ENCODE data around the gene GAS6.

Gene GAS6

DNA sequence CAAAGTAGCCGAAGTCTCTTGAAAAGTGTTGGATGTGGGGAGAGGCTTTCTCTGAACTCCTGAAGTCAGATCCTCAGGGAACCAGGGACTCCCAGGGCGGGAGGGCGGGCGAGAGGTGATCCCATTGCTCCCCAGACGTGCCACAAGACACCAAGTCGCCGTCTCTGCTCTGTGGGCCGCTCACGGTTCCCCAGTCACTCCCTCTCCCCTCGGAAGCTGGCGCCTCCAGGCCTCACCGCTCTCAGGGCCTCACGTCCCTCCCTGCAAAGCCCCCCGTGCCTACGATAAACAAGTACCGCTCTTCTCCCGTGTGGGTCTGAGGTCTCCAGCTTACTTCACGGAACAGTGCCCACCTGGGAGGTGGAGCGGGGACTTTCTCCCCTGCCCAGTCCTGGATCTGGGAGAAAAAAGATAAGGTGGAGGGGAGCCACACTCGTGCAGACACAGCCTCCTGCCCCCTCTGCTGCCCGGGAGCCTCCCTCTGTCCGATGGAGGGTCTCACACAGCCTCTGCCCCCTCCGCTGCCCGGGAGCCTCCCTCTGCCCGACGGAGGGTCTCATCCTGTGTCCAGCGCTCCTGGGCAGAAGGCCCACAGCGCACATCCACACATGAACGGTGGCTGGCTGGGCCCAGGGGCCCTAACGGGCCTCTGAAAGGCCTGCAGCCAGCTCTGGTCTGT lies 50.7 kb downstream of the GAS6 start:
- DNase-seq (ENCODE audit: extremely low read depth in 1 of 2, low read depth in 1 of 2): no peak

DNA sequence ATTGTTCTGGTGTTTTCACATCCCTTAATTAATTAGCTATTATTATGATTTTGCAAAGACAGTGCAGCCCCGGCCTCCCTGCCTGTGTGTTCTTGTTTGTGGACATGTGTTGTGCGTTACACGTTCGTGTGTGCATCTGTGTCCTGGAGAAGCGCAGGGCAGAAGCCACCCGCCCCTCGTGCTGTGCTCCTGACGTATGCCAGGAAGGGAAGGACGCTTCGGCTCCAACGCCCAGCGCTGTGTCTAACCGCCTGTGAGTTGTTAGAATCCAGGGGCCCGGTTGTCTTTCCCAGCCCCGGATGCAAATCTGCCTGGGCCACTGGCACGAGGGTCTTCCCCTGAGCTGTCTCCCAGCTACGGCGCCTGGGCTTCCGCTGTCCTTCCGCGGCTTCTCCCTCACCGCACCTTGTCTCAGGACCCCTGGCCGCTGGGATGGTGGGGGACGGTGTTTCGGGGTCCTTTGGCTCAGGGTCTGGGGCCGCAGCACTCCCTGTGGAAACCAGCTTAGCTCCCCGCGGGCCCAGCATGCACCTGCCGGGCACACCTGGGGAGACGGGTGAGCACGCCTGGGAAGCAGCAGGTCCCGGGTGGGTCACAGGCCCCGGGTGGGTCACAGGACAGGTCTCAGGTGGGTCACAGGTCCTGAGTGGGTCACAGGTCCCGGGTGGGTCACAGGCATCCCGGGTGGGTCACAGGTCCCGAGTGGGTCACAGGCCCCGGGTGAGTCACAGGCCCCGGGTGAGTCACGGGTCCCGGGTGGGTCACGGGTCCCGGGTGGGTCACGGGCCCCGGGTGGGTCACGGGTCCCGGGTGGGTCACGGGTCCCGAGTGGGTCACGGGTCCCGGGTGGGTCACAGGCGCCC lies 51.5 kb downstream of the GAS6 start:
- no peak for DNase-seq (ENCODE audit: extremely low read depth in 1 of 2, low read depth in 1 of 2)

- DNase-seq (ENCODE audit: extremely low read depth in 1 of 2, low read depth in 1 of 2): no peak
Observed at GRCh38 chr13:113811081-113811928, 52.6 kb downstream of the GAS6 start.

DNA sequence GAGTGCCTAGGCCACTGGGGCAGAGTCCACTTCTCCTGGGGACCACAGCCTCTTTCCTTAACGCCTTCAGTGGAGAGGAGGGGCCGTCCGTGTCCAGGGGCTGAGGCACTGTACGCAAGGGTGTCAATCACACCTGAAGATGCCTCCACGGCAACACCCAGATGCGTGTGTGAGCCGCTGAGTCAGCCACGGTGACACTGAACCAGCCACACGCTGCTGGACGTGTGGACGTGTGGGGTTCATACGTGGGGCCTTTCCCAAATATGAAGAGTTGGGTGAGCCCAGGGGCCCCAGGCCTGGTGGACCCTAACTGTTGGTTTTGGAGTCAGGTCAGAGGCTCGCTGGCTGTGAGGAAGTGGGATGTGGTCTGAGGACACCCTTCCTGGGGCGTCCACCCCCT lies 53.2 kb downstream of the GAS6 start:
- no peak for DNase-seq (ENCODE audit: extremely low read depth in 1 of 2, low read depth in 1 of 2)

DNA sequence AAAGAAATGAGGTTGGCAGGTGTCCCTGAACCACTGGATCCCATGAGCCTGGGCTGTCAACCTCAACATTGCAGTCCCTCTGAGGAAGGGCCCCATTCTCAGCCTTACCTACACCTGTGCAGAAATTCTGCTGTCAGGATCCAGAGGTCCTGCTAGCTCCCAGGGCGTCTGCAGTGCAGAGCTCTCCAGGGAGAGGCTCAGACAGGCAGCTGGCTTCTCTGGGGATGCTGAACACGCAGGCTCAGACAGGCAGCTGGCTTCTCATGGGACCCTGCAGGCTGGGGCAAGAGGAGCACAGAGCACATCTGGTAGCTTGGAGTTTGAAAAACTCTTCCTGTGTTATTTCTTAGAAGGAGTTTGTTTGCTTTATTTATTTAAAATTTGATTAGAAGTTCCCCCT lies 53.9 kb downstream of the GAS6 start:
- no peak for DNase-seq (ENCODE audit: extremely low read depth in 1 of 2, low read depth in 1 of 2)

DNA sequence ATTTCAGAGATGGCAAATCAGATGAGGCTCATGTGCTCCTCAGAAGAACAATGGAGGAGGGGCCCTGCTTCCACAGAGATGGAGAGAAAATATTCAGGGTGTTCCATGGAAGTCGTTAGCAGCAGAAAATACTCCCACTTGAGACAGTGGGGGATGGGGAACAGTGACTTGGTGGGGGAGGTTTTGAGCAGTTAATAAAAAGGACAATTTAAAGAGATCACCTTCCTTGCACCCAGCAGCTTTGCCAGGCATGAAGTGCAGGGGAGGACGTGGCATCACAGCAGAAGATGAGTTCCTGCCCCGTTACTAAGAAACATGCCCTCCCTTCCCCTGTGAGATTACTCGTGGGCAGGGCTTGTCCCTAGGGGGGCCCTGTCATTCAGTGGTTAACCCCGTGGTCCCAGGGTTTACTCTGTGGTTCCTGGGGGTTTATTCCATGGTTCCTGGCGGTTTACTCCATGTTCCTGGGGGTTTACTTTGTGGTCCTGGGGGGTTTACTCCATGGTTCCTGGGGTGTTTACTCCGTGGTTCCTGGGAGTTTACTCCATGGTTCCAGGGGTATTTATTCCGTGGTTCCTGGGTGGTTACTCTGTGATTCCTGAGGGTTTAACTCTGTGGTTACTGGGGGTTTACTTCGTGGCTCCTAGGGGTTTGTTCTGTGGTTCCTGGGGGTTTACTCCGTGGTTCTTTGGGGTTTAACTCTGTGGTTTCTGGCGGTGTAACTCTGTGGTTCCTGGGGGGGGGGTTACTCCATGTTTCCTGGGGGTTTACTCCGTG lies 55.6 kb downstream of the GAS6 start:
- no peak for DNase-seq (ENCODE audit: extremely low read depth in 1 of 2, low read depth in 1 of 2)

DNA sequence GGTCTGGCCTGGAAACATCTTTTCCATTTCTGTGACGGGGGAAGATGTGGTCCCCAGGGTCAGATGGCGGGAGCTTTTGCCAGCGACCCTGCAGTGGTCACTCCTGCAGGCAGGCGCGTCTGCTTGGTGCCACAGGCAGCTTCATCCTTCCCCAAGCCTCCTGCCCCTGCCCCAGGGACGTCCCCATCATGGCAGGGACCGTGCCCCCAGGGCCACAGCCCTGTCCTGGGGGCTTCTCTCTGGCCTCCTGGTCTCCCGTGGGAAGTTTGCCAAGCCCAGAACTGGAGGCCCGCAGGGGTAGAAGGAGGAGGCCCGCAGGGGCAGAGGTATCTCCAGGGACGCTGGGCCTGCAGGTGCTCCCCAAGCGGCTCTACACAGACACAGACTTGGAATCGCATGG lies 57.4 kb downstream of the GAS6 start:
- no peak for DNase-seq (ENCODE audit: extremely low read depth in 1 of 2, low read depth in 1 of 2)

GRCh38 chr13:113806104-113806471 lies 57.8 kb downstream of the GAS6 start:
- DNase-seq (ENCODE audit: extremely low read depth in 1 of 2, low read depth in 1 of 2): no peak

- no peak for DNase-seq (ENCODE audit: extremely low read depth in 1 of 2, low read depth in 1 of 2)
Observed at GRCh38 chr13:113805431-113806103, 58.3 kb downstream of the GAS6 start.

GRCh38 chr13:113804703-113805430 lies 59.0 kb downstream of the GAS6 start:
- no peak for DNase-seq (ENCODE audit: extremely low read depth in 1 of 2, low read depth in 1 of 2)

DNA sequence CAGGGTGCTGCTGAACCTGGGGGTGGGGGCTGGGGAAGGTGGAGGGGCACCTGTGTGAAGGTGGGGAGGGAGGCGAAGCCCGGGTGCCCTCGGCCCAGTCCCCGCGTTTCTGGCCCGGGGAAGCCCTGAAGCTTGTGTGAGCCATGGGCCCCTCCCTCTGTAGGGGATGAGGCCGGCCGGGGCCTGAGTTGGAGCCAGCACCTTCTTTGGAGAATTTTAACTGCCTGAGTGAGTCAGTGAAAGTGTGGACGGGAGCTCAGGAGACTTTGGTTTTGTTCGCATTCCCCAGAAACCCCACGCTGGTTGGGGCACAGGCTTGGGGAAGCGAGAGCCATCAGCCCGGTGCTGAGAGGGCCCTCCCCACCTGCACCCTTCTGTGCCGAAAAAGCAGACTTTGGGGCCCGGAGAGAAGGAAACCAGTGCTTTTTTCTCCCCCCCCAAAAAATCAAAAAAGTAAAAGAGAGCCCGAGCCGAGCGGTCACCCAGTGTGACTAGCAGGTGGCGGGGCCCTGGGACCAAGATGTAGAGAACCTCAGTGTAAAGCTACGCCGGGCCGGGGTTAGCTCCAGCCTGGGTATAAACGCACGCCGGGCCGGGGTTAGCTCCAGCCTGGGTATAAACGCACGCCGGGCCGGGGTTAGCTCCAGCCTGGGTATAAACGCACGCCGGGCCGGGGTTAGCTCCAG lies 59.7 kb downstream of the GAS6 start:
- DNase-seq (ENCODE audit: extremely low read depth in 1 of 2, low read depth in 1 of 2): no peak

DNA sequence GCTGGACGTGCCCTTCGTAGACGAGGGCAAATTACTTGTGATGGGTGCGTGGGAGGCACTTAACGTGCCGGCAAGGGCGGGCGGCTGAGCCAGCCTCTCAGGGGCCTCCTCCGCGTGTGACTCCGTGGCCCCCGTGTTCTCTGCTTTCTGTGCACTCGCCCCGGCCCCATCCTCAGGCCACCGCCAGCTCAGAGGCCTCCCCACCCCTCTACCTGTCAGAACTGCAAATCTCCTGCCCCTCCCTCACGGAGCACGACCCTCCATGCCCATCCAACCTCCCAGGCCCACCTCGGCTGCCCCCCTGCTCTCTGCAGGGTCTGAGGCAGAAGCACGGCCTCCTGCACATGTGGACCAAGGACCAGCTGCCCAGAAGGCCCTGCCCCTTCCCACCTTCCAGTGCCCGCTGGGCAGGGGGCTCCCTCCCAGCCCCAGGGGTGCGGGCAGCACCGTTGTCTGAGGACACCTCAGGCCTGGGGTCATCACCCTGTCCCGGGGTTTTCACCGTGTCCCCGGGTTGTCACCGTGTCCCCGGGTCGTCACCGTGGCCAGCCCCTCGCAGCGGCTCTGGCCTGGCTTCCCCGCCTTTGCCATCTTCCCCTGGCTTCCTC lies 60.4 kb downstream of the GAS6 start:
- no peak for DNase-seq (ENCODE audit: extremely low read depth in 1 of 2, low read depth in 1 of 2)

- DNase-seq (ENCODE audit: extremely low read depth in 1 of 2, low read depth in 1 of 2): no peak
Observed at GRCh38 chr13:113802761-113803160, 61.1 kb downstream of the GAS6 start.

GRCh38 chr13:113802090-113802531 lies 61.8 kb downstream of the GAS6 start:
- no peak for DNase-seq (ENCODE audit: extremely low read depth in 1 of 2, low read depth in 1 of 2)

DNA sequence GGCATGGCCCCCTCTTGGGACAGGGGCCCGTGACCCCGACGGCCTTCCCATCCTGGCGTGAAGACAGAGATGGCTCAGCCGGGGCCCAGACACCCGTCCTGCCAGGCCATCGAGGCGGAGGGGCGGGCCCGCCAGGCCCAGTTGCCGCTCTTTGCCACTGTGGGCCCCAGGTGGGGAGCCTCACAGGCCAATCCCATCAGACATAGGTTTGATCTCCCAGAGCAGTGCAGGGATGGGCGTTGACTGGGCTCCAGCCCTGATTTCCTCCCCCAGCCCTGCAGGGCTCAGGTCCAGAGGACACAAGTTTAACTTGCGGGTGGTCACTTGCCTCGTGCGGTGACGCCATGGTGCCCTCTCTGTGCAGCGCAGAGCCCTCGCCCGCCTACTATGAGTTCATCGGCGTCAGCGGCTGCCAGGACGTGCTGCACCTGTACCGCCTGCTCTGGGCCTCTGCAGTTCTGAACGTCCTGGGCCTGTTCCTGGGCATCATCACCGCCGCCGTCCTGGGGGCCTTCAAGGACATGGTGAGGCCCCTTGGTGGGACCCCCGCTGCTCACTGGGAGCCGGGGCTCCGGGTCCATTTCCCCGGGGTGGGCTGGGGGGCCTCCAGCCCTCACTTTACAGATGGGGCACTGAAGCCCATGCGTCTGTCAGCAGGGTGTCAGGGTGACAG lies 62.5 kb downstream of the GAS6 start:
- DNase-seq (ENCODE audit: extremely low read depth in 1 of 2, low read depth in 1 of 2): no peak

DNA sequence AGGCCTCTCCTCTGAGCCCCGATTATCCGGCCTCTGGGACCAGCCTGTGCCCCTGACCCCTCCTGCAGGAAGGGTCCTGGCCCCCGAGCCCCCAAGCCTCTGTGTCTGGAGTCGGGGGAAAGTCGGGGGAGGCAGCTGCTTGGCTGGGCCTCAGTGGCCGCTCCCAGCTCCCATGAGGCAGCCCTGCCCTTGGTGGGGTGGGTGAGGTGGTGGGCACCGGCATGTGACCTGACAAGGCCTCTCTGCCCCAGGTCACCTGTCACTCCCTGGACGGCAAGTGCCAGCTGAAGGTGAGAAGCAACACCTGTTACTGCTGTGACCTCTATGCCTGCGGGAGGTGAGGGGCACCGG lies 63.3 kb downstream of the GAS6 start:
- no peak for DNase-seq (ENCODE audit: extremely low read depth in 1 of 2, low read depth in 1 of 2)

GRCh38 chr13:113798200-113798811 lies 65.6 kb downstream of the GAS6 start:
- no peak for DNase-seq (ENCODE audit: extremely low read depth in 1 of 2, low read depth in 1 of 2)
